Endothelial cell (in vitro differentiated cells): Measurements from ENCODE around the gene TMEM89. TPM values are rescaled to one million over a fixed set of nuclear protein-coding genes. Genes with fewer than 3 reads are reported as not detected.

Experiments
- DNase-seq: peaks from one replicate; pipeline ENCODE4 v3.0.0; 2021; ENCODE audit warnings: low spot score
- H3K27ac Mint-ChIP-seq: one replicate; pipeline ENCODE4 v1.8.0; 2021; ENCODE audit warnings: mixed read lengths, inconsistent platforms; ENCODE audit not compliant: unreplicated experiment
- H3K27me3 Mint-ChIP-seq: one replicate; pipeline ENCODE4 v1.8.0; 2021; ENCODE audit warnings: mild to moderate bottlenecking, moderate library complexity, mixed read lengths, inconsistent platforms; ENCODE audit not compliant: unreplicated experiment
- H3K36me3 Mint-ChIP-seq: one replicate; pipeline ENCODE4 v1.8.0; 2021; ENCODE audit warnings: mild to moderate bottlenecking, low read depth, mixed read lengths, inconsistent platforms; ENCODE audit not compliant: unreplicated experiment
- H3K4me1 Mint-ChIP-seq: one replicate; pipeline ENCODE4 v1.8.0; 2021; ENCODE audit warnings: mild to moderate bottlenecking, mixed read lengths, inconsistent platforms; ENCODE audit not compliant: unreplicated experiment
- H3K4me3 Mint-ChIP-seq: one replicate; pipeline ENCODE4 v1.8.0; 2021; ENCODE audit warnings: mild to moderate bottlenecking, mixed read lengths, inconsistent platforms; ENCODE audit not compliant: unreplicated experiment
- H3K9me3 Mint-ChIP-seq: one replicate; pipeline ENCODE4 v1.8.0; 2021; ENCODE audit warnings: mixed read lengths, inconsistent platforms; ENCODE audit not compliant: unreplicated experiment
- microRNA-seq: library from miRNA; unstranded; fragments of <30 nt; microRNA quantifications from one replicate; pipeline ENCODE4, GENCODE V29; 2020; ENCODE audit not compliant: unreplicated experiment
- total RNA-seq: library from RNA; stranded (reverse); fragmentation: NEBNext Ultra II Directional; extraction: Animal tissue kit (Norgen Biotek cat#: 25700); gene quantifications from one replicate; pipeline ENCODE4 v1.2.1, GENCODE V29; 2021; ENCODE audit not compliant: unreplicated experiment
- TF ChIP-seq, protein P1 (sequence below): fragments of 200-600 bp; sonication (generic); IDR thresholded peaks from one replicate; pipeline ENCODE4 v1.5.0; 2021; ENCODE audit warnings: antibody characterized with exemption; ENCODE audit not compliant: unreplicated experiment

TMEM89 gene
- total RNA-seq, 1 donor from 2014 or later: 0.44 TPM

DNA sequence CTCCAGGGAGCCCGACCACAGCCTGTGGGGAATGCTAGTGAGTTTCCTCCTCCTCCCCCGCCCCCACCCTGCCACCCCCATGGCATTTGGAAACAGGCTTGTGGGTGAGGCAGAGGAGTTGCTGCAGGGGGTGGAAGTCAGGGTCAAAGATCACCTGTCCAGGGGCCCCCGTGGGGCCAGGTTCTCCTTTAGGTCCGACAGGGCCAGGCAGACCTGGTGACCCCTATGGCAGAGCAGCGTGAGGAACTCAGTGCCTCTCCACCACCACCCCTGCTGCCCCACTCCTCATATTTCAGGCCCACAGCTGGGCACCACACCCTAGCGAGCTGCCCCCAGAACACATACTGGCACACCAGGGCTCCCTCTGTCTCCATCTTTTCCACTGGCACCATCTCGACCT, 49.1 kb downstream of the TMEM89 start:
- TF ChIP-seq, protein P1, sequence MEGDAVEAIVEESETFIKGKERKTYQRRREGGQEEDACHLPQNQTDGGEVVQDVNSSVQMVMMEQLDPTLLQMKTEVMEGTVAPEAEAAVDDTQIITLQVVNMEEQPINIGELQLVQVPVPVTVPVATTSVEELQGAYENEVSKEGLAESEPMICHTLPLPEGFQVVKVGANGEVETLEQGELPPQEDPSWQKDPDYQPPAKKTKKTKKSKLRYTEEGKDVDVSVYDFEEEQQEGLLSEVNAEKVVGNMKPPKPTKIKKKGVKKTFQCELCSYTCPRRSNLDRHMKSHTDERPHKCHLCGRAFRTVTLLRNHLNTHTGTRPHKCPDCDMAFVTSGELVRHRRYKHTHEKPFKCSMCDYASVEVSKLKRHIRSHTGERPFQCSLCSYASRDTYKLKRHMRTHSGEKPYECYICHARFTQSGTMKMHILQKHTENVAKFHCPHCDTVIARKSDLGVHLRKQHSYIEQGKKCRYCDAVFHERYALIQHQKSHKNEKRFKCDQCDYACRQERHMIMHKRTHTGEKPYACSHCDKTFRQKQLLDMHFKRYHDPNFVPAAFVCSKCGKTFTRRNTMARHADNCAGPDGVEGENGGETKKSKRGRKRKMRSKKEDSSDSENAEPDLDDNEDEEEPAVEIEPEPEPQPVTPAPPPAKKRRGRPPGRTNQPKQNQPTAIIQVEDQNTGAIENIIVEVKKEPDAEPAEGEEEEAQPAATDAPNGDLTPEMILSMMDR: no peak
- Mint-ChIP-seq H3K27ac (no peak overlapping the region), H3K36me3 (peaks cover 3% of the 10 kb centered on the region), H3K4me1 (no peaks in the 10 kb centered on the region), H3K9me3 (no peaks in the 10 kb centered on the region), H3K27me3 (peaks cover 9% of the 10 kb centered on the region), H3K4me3 (no peak overlapping the region)
- DNase-seq: no peak

DNA sequence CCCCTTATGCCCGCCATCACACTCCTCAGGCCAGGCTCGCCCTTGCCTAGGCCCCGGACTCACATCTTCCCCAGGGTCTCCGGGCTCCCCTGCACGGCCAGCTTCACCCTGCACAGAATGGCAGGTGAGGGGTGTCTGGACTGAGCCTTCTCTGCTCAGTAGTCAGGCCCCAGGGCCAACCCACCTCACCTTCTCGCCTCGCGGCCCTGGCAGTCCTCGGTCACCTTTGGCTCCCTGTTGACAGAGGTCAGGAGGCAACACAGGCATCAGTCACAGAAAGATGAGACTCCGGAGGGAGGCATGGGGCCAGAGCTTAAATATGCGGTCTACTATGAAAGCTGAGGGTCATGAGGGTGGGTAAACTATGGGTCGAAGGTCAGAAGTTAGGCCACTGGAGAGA, 49.6 kb downstream of the TMEM89 start:
- TF ChIP-seq, protein P1: no peak
- DNase-seq: no peak
- Mint-ChIP-seq H3K9me3 (no peaks in the 10 kb centered on the region), H3K4me1 (no peaks in the 10 kb centered on the region), H3K36me3 (peaks cover 3% of the 10 kb centered on the region), H3K27ac (no peak overlapping the region), H3K4me3 (no peak overlapping the region), H3K27me3 (peaks cover 11% of the 10 kb centered on the region)

Small RNA genes within 50 kb of the gene (microRNA-seq; reads per million reads assigned to microRNA genes)
- gene MIR4793 (not detected), gene MIR711 (not detected)

Other genes starting within 250 kb of the TMEM89 start
- gene FBXW12, start 249.6 kb downstream of the TMEM89 start, total RNA-seq: not detected
- gene PLXNB1, start 191.7 kb downstream of the TMEM89 start, total RNA-seq: 68.7 TPM
- gene CCDC51, start 181.7 kb downstream of the TMEM89 start, total RNA-seq: 11.8 TPM
- 326 TPM for gene TMA7, start 181.5 kb downstream of the TMEM89 start, total RNA-seq
- 11.2 TPM for gene ATRIP, start 175.0 kb downstream of the TMEM89 start, total RNA-seq
- 283 TPM for gene SHISA5, start 117.6 kb downstream of the TMEM89 start, total RNA-seq
- 11.5 TPM for gene PFKFB4, start 65.0 kb downstream of the TMEM89 start, total RNA-seq
- 0.77 TPM for gene UCN2, start 58.0 kb downstream of the TMEM89 start, total RNA-seq
- 5.2 TPM for gene COL7A1, start 26.4 kb downstream of the TMEM89 start, total RNA-seq
- gene UQCRC1, start 12.1 kb downstream of the TMEM89 start, total RNA-seq: 165 TPM
- 76.1 TPM for gene SLC26A6, start 13.7 kb upstream of the TMEM89 start, total RNA-seq
- 7.6 TPM for gene CELSR3, start 41.1 kb upstream of the TMEM89 start, total RNA-seq
- gene NCKIPSD, start 64.1 kb upstream of the TMEM89 start, total RNA-seq: 34.1 TPM
- 87.9 TPM for gene IP6K2, start 95.5 kb upstream of the TMEM89 start, total RNA-seq
- 67.3 TPM for gene PRKAR2A, start 226.1 kb upstream of the TMEM89 start, total RNA-seq